IMR-90 (cell line): ENCODE data around the gene SPATA25. TPM values are rescaled to one million over a fixed set of nuclear protein-coding genes. Genes with fewer than 3 reads are reported as not detected.

Experiments
- ATAC-seq: fragments of 200-7000 bp; cut with Tn5 transposase; 2 replicates; pipeline ENCODE4 v1.9.1; 2020; ENCODE audit warnings: low read depth, mild to moderate bottlenecking, moderate library complexity
- BruUV-seq: library from RNA; stranded (reverse); fragments of 400-500 nt; replicated peaks from 2 replicates; lab custom pipeline; 2021; lab: Mats Ljungman, UMichigan
- CTCF ChIA-PET: fragments of 300-600 bp; formaldehyde crosslinking; extraction: SDS; loops from one replicate; lab custom pipeline; 2021; ENCODE audit warnings: antibody characterized with exemption; lab: Yijun Ruan, JAX
- POLR2A ChIA-PET: fragments of 300-600 bp; sonication (Branson Sonifier 250); formaldehyde crosslinking; loops from one replicate; lab custom pipeline; 2022; ENCODE audit warnings: antibody characterized with exemption; ENCODE audit not compliant: unreplicated experiment; lab: Charles Lee
- DNase-seq: peaks from one replicate; pipeline ENCODE4 v3.0.0; 2013
- H2AFZ ChIP-seq: replicated peaks from 2 replicates; pipeline ENCODE3; 2013; ENCODE audit warnings: low read length, mild to moderate bottlenecking; ENCODE audit not compliant: poor library complexity
- H2AK5ac ChIP-seq: 2 replicates; pipeline ENCODE4 v1.6.1; 2013; ENCODE audit warnings: low read depth, low read length, inconsistent platforms
- H2AK9ac ChIP-seq: replicated peaks from 2 replicates; pipeline ENCODE3; 2013; ENCODE audit warnings: mild to moderate bottlenecking, low read depth, low read length, moderate library complexity; ENCODE audit not compliant: poor library complexity
- H2BK120ac ChIP-seq: 2 replicates; pipeline ENCODE4 v1.6.1; 2013; ENCODE audit warnings: low read depth, low read length, inconsistent platforms
- H2BK15ac ChIP-seq: 3 replicates; pipeline ENCODE4 v1.6.1; 2013; ENCODE audit warnings: low read depth, low read length, inconsistent platforms
- H2BK20ac ChIP-seq: 2 replicates; pipeline ENCODE4 v1.6.1; 2013; ENCODE audit warnings: low read depth, mild to moderate bottlenecking, inconsistent platforms, low read length, moderate library complexity
- H2BK5ac ChIP-seq: 2 replicates; pipeline ENCODE4 v1.6.1; 2013; ENCODE audit warnings: mild to moderate bottlenecking, low read depth, low read length, inconsistent platforms; ENCODE audit not compliant: poor library complexity, severe bottlenecking
- H3K14ac ChIP-seq: replicated peaks from 2 replicates; pipeline ENCODE4 v1.6.1; 2013; ENCODE audit warnings: low read depth, low read length, inconsistent platforms
- H3K18ac ChIP-seq: 2 replicates; pipeline ENCODE4 v1.6.1; 2013; ENCODE audit warnings: low read depth, low read length, control low read depth
- H3K23ac ChIP-seq: 2 replicates; pipeline ENCODE4 v1.6.1; 2013; ENCODE audit warnings: low read depth, low read length, inconsistent platforms
- H3K27ac ChIP-seq: 2 replicates; pipeline ENCODE4 v1.5.1; 2013; ENCODE audit warnings: mild to moderate bottlenecking, control low read depth, low read length; ENCODE audit not compliant: insufficient read depth
- H3K27me3 ChIP-seq: 2 replicates; pipeline ENCODE4 v1.6.1; 2013; ENCODE audit warnings: low read length; ENCODE audit not compliant: control insufficient read depth, insufficient read depth
- H3K36me3 ChIP-seq: 2 replicates; pipeline ENCODE4 v1.6.1; 2013; ENCODE audit warnings: low read length, mixed read lengths; ENCODE audit not compliant: control insufficient read depth, insufficient read depth
- H3K4ac ChIP-seq: 2 replicates; pipeline ENCODE4 v1.6.1; 2013; ENCODE audit warnings: low read depth, low read length, inconsistent platforms
- H3K4me1 ChIP-seq: 2 replicates; pipeline ENCODE4 v1.6.1; 2013; ENCODE audit warnings: low read length, mixed read lengths; ENCODE audit not compliant: control insufficient read depth, insufficient read depth
- H3K4me2 ChIP-seq: 2 replicates; pipeline ENCODE4 v1.6.1; 2013; ENCODE audit warnings: low read depth, mild to moderate bottlenecking, control low read depth, low read length, moderate library complexity
- H3K4me3 ChIP-seq: 2 replicates; pipeline ENCODE4 v1.5.1; 2013; ENCODE audit warnings: low read depth, mild to moderate bottlenecking, control low read depth, low read length, moderate library complexity; ENCODE audit not compliant: insufficient read depth
- H3K56ac ChIP-seq: 2 replicates; pipeline ENCODE4 v1.6.1; 2013; ENCODE audit warnings: low read length, inconsistent platforms; ENCODE audit not compliant: insufficient read depth; ENCODE audit errors: extremely low read depth
- H3K79me1 ChIP-seq, 2 experiments: 2 replicates each; pipeline ENCODE4 v1.6.1; 2013; ENCODE audit warnings: low read length in 2 of 2, inconsistent platforms in 1 of 2, low read depth in 1 of 2
- H3K9ac ChIP-seq: 2 replicates; pipeline ENCODE4 v1.6.1; 2013; ENCODE audit warnings: low read depth, low read length, control low read depth
- H3K9me1 ChIP-seq: 2 replicates; pipeline ENCODE4 v1.6.1; 2013; ENCODE audit warnings: low read length, inconsistent platforms; ENCODE audit not compliant: insufficient read depth
- H3K9me3 ChIP-seq: 2 replicates; pipeline ENCODE4 v1.6.1; 2013; ENCODE audit warnings: low read length; ENCODE audit not compliant: control insufficient read depth, insufficient read depth
- H4K20me1 ChIP-seq: 2 replicates; pipeline ENCODE4 v1.6.1; 2013; ENCODE audit warnings: low read length, inconsistent platforms; ENCODE audit not compliant: insufficient read depth
- H4K5ac ChIP-seq: 2 replicates; pipeline ENCODE4 v1.6.1; 2013; ENCODE audit warnings: mild to moderate bottlenecking, low read depth, low read length, control low read depth
- H4K8ac ChIP-seq, 2 experiments: 2 replicates each; pipeline ENCODE4 v1.6.1; 2013; ENCODE audit warnings: low read depth in 2 of 2, low read length in 2 of 2, control low read depth in 1 of 2, inconsistent platforms in 1 of 2
- H4K91ac ChIP-seq: 2 replicates; pipeline ENCODE4 v1.6.1; 2013; ENCODE audit warnings: low read depth, low read length, inconsistent platforms; ENCODE audit not compliant: insufficient read depth
- ELK1 ChIP-seq: fragments of 150-350 bp; IDR thresholded peaks from 2 replicates; pipeline ENCODE4 v1.6.1; 2016; ENCODE audit warnings: low read depth, mild to moderate bottlenecking, low read length, moderate library complexity, borderline replicate concordance
- MAZ ChIP-seq: IDR thresholded peaks from 2 replicates; pipeline ENCODE4 v1.6.1; 2012; ENCODE audit warnings: low read depth, mild to moderate bottlenecking, low read length, improper control_type of control experiment, moderate library complexity, borderline replicate concordance
- WGBS, 2 experiments: methylation state at CpG; one replicate each; pipeline versions ENCODE4 v1.1.5 to v1.1.7; 2013; ENCODE audit warnings: missing lambda C conversion rate in 2 of 2; ENCODE audit not compliant: insufficient read length in 1 of 2; ENCODE audit errors: extremely low coverage in 2 of 2; 5-methylcytosine and 5-hydroxymethylcytosine counted together
- dilution Hi-C: fragments of 300-500 bp; cut with HindIII; formaldehyde crosslinking; loops from one replicate; pipeline ENCODE4 v1.14.3; 2018; ENCODE audit warnings: low sequenced_read_pairs; ENCODE audit not compliant: unreplicated experiment
- in situ Hi-C: fragments of 300-500 bp; cut with MboI; formaldehyde crosslinking; loops from 3 replicates; pipeline ENCODE4 v1.14.3; 2019; ENCODE audit warnings: low sequenced_read_pairs, inconsistent platforms, mixed read lengths
- intact Hi-C: fragments of 100-400 bp; cut with micrococcal nuclease; formaldehyde crosslinking; loops from 2 replicates; pipeline ENCODE4 v1.10.0; 2022
- polyA plus RNA-seq, 3 experiments: library from polyadenylated mRNA; depleted of rRNA; stranded (reverse); fragments of >200 nt; gene quantifications; 2 replicates each; pipeline ENCODE4 v1.2.3, GENCODE V29; 2012; ENCODE audit warnings: low replicate concordance in 1 of 3
- total RNA-seq: library from RNA; depleted of rRNA; stranded (reverse); fragments of >200 nt; gene quantifications from 2 replicates; pipeline ENCODE4 v1.2.3, GENCODE V29; 2012

Gene SPATA25
- total and polyA plus RNA-seq, 2 of the 4 experiments (the other 2 are of a cell fraction) = 0.18 to 0.36 TPM

- H4K91ac ChIP-seq = peak overlapping the region; percentile 13
- H3K4me1 ChIP-seq = peaks cover 13% of the 10 kb centered on the region
- intact Hi-C loops (no loop called here), dilution Hi-C loops (no loop called here), in situ Hi-C loops (loop anchor here (25.0 kb wide), 1 partner anchor 575 kb away; the partner anchor contains the start of gene SDC4)
- peak overlapping the region; percentile 82 for H2AK9ac ChIP-seq
- peak overlapping the region; percentile 85 for H3K23ac ChIP-seq
- H2AK5ac ChIP-seq = peak overlapping the region; percentile 71; the same call in 1 of the 2 replicates
- BruUV-seq = no TSS peak
- H3K9me3 ChIP-seq = no peaks in the 10 kb centered on the region
- peaks cover 13% of the 10 kb centered on the region for H3K9me1 ChIP-seq
- peaks cover 5 to 22% of the 10 kb centered on the region in 2 experiments; a peak in 3 of 4 replicates for H3K79me1 ChIP-seq
- peak overlapping the region; percentile 14 for H3K18ac ChIP-seq
- H4K8ac ChIP-seq = peak overlapping the region; percentile 65 to 94
- peak overlapping the region; percentile 94; the same call in 1 of the 2 replicates for H3K14ac ChIP-seq
- peak overlapping the region; percentile 27 for H2BK5ac ChIP-seq
- ChIA-PET POLR2A (no interaction called here), CTCF (no interaction called here)
- 12% methylated on average over 3 of the region's 4 CpGs; no CpG with 5 or more reads in 1 of the 2 experiments for whole genome bisulfite sequencing, 2 experiments
- peak overlapping the region; percentile 27 for H3K27ac ChIP-seq
- H3K9ac ChIP-seq = peak overlapping the region; percentile 3; the same call in 1 of the 2 replicates
- peak overlapping the region; percentile 65 for H2BK120ac ChIP-seq
- peak overlapping the region; percentile 43; the same call in 1 of the 2 replicates for H3K4me3 ChIP-seq
- H2AFZ ChIP-seq = peak overlapping the region; percentile 87
- TF ChIP-seq MAZ (no peak), ELK1 (no peak)
- peak overlapping the region; percentile 20; the same call in 2 of the 3 replicates for H2BK15ac ChIP-seq
- ATAC-seq = no peak
- H3K4me2 ChIP-seq = peak overlapping the region; percentile 88; the same call in 1 of the 2 replicates
- peak overlapping the region; percentile 28; the same call in 1 of the 2 replicates for H3K56ac ChIP-seq
- H3K4ac ChIP-seq = peak overlapping the region; percentile 82
- H4K20me1 ChIP-seq = no peaks in the 10 kb centered on the region
- H4K5ac ChIP-seq = peak overlapping the region; percentile 35
- peaks cover 17% of the 10 kb centered on the region; the same call in 1 of the 2 replicates for H3K36me3 ChIP-seq
- peak overlapping the region; percentile 49 for H2BK20ac ChIP-seq
- H3K27me3 ChIP-seq = no peaks in the 10 kb centered on the region
- DNase-seq = no peak
Measured at GRCh38 chr20:45912344-45912682, 24.9 kb upstream of the SPATA25 start.
